Keratinocyte (primary cell): ENCODE data around the gene FAM20B.

Source experiments
- EZH2 ChIP-seq: IDR thresholded peaks from one replicate; pipeline ENCODE4 v1.6.1; 2012; ENCODE audit warnings: inconsistent platforms, mild to moderate bottlenecking, low read length, moderate library complexity
- TF ChIP-seq, protein P1 (sequence below), 3 experiments: IDR thresholded peaks in 1 of 3; conservative IDR thresholded peaks in 1 of 3; optimal IDR thresholded peaks in 1 of 3; 2 replicates in 2 of 3; 3 replicates in 1 of 3; pipeline versions ENCODE3 to v1.5.1; 2011; ENCODE audit warnings: low read length in 3 of 3, mild to moderate bottlenecking in 3 of 3, moderate library complexity in 2 of 3, control low read depth in 1 of 3, inconsistent platforms in 1 of 3; ENCODE audit not compliant: insufficient read depth in 2 of 3; ENCODE audit errors: extremely low read depth in 1 of 3

DNA sequence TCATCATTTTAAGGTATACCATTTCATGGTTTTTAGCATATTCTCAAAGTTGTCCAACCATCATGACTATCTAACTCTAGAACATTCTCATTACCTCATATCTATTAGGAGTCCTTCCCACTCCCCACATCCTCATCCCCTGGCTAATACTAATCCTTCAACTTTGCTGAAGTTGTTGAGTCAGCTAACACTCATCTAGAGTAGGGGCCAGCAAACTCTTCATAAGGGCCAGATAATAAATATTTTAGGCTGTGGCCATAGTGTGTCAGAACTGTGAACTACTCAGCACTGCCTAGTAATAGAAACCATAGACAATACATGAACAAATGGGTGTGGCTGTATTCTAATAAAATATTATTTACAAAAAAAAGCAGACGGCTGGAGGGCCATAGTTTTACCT is 99.2 kb downstream of the FAM20B start:
- TF ChIP-seq EZH2 = no peak
- TF ChIP-seq, protein P1, sequence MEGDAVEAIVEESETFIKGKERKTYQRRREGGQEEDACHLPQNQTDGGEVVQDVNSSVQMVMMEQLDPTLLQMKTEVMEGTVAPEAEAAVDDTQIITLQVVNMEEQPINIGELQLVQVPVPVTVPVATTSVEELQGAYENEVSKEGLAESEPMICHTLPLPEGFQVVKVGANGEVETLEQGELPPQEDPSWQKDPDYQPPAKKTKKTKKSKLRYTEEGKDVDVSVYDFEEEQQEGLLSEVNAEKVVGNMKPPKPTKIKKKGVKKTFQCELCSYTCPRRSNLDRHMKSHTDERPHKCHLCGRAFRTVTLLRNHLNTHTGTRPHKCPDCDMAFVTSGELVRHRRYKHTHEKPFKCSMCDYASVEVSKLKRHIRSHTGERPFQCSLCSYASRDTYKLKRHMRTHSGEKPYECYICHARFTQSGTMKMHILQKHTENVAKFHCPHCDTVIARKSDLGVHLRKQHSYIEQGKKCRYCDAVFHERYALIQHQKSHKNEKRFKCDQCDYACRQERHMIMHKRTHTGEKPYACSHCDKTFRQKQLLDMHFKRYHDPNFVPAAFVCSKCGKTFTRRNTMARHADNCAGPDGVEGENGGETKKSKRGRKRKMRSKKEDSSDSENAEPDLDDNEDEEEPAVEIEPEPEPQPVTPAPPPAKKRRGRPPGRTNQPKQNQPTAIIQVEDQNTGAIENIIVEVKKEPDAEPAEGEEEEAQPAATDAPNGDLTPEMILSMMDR (optimal IDR thresholded peaks at IDR 0.05 in 1 of 3, IDR thresholded peaks at IDR 0.05 in 1 of 3, conservative IDR thresholded peaks at IDR 0.05 in 1 of 3; ENCODE audit: extremely low read depth in 1 of 3, insufficient read depth in 2 of 3, low read length in 3 of 3) = no peak
